HG03159 (cell line): ENCODE measurements around the gene BRMS1.
"Not testable (repeated sequence)": the region's sequence is repeated elsewhere in the genome, so short reads cannot be mapped to it uniquely, and the experiment has no call there.

Experiments used
- ATAC-seq: cut with Tn5 transposase; IDR thresholded peaks from one replicate; pipeline ENCODE4 v1.9.1; 2021; ENCODE audit warnings: mild to moderate bottlenecking, moderate library complexity; ENCODE audit not compliant: unreplicated experiment

BRMS1 gene

GRCh38 chr11:66311965-66312548, 32.8 kb downstream of the BRMS1 start:
- peak; percentile 67 for ATAC-seq

GRCh38 chr11:66311470-66311964, 33.4 kb downstream of the BRMS1 start:
- ATAC-seq = no peak

GRCh38 chr11:66310803-66311440, 34.0 kb downstream of the BRMS1 start:
- not testable (repeated sequence) for ATAC-seq

GRCh38 chr11:66310324-66310723, 34.6 kb downstream of the BRMS1 start:
- no peak for ATAC-seq

- ATAC-seq = no peak
These were observed 35.4 kb downstream of the BRMS1 start for GRCh38 chr11:66309475-66309874.

- no peak for ATAC-seq
These were observed 42.2 kb downstream of the BRMS1 start for GRCh38 chr11:66302656-66303055.

- ATAC-seq = no peak
These were observed 45.7 kb downstream of the BRMS1 start for GRCh38 chr11:66299186-66299585.

- no peak for ATAC-seq
These were observed 47.3 kb downstream of the BRMS1 start for GRCh38 chr11:66297610-66298009.

- ATAC-seq = no peak
These were observed 50.0 kb downstream of the BRMS1 start for GRCh38 chr11:66294626-66295620.

- ATAC-seq = no peak
These were observed 50.9 kb downstream of the BRMS1 start for GRCh38 chr11:66293777-66294625.

- ATAC-seq = no peak
These were observed 51.6 kb downstream of the BRMS1 start for GRCh38 chr11:66293352-66293751.

- ATAC-seq = no peak
These were observed 52.2 kb downstream of the BRMS1 start for GRCh38 chr11:66292543-66293332.

GRCh38 chr11:66291706-66292542, 53.0 kb downstream of the BRMS1 start, which contains the start of gene TMEM151A:
Gene TMEM151A, plus strand, starts transcription at chr11:66291894. Its CDS starts 120 bp downstream, at chr11:66292014.
- ATAC-seq = no peak

GRCh38 chr11:66291303-66291705, 53.6 kb downstream of the BRMS1 start:
- no peak for ATAC-seq

- no peak for ATAC-seq
These were observed 54.6 kb downstream of the BRMS1 start for GRCh38 chr11:66290330-66290621.

- ATAC-seq = peak; percentile 43
These were observed 55.2 kb downstream of the BRMS1 start for GRCh38 chr11:66289548-66290329.

GRCh38 chr11:66288671-66289547, 56.0 kb downstream of the BRMS1 start, which contains the start of gene YIF1A:
Gene YIF1A, minus strand, starts transcription at chr11:66289143. Its CDS starts 158 bp downstream, at chr11:66288985.
- peak; percentile 89 for ATAC-seq
